HG03442 (cell line): Measurements from ENCODE around the gene CNNM3.
"Not testable (repeated sequence)": the region's sequence is repeated elsewhere in the genome, so short reads cannot be mapped to it uniquely, and the experiment has no call there.

Experiments
- ATAC-seq: cut with Tn5 transposase; IDR thresholded peaks from one replicate; pipeline ENCODE4 v1.9.1; 2021; ENCODE audit warnings: mild to moderate bottlenecking, moderate library complexity; ENCODE audit not compliant: unreplicated experiment

The CNNM3 gene

GRCh38 chr2:96816127-96816835 is at the start of gene CNNM3:
Gene CNNM3, plus strand, starts transcription at chr2:96816268. Its CDS starts 10 bp downstream, at chr2:96816278.
- ATAC-seq = peak; percentile 80

DNA sequence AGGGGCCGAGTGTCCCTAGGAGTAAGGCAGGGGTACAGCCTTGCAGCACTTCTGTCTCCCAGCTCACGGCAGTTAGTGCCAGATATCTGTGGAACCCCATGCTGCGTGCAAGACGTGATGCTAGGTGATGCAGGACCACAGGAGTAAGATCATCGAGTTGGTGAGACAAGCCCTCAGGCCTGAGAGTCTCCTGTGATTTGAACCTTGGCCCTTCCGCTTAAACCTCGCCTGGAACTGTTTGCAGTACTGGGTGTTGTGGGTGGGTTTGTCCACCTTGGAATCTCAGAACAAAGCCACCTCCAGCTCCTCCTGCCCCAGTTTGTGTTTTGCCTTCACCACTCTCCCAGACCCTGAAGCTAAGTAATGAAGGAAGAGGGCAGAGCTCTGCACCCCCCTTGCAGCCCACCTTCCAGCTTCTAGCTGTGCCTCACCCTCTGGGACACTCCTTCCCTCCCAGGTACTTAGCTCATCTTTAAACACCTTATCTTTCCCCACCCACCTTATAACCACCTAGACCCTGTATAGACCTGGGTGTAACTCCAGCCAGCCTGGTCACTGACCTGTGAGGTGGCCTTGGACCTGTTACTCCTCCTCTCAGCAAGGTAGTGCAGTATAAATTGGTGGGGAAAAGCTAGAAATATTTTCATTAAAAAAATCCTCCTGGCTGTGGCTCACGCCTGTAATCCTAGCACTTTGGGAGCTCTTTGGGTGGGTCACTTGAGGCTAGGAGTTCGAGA is 48.8 kb upstream of the CNNM3 start:
- ATAC-seq = no peak

DNA sequence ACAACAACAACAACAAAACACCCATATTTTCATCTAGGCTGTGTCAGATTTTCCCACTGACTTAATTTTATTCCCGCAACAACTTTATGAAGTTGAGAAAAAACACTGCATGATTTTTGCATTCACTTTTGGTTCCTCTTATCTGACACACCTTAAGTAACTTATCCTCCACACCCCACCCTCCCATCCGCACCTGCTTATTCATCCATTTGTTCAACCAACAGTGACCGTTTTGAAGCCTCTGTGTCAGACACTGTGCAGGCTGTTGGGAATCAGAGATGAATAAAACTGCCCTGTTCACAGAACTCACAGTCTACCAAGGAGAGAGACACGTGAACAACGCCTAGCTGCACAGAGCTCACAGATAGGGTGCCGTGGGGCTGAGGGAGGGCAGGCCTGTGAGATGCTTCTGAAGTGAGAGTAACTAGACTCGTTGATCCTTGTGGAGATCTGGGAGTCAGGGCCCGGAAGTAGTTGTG is 47.9 kb upstream of the CNNM3 start:
- peak; percentile 35 for ATAC-seq

GRCh38 chr2:96769814-96770213 is 46.3 kb upstream of the CNNM3 start:
- ATAC-seq = no peak

DNA sequence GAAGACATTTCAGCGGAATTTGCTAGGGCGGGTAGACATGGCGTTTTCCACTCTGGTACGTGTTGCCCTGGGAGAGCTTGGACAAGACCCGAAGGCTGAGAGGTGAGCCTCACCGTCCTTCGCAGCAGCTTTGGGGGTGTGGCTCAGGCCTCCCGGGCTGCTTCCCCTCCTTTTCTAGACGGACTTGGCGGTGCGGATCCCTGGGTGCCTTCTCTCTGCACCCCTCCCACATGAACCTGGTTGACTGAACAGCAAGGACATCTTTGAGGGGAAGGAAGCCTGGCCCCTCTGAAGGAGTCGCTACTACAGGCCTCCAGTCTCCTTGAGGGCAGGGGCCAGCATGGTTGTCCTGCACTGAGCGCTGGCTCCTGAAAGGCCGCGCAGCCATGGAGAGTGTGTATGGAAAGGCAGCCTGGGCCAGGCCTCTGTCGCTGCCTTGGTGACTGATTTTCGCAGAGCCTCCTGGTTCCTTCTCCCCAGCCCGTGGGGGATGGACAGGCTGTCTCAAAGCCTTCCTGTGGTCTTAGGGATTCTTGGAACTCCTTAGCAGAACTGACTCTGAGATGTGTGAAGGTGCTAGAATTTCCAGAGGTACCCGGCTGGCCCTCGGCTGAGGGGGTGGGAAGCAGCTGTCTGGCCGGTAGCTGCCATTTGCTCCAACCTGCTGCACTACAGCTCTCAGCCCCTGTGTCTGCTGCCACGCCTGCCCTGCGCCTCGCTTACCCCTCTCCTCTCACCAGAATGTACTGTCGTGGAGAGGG is 45.4 kb upstream of the CNNM3 start:
- no peak for ATAC-seq

GRCh38 chr2:96771796-96772618 is 44.1 kb upstream of the CNNM3 start:
- ATAC-seq = no peak

DNA sequence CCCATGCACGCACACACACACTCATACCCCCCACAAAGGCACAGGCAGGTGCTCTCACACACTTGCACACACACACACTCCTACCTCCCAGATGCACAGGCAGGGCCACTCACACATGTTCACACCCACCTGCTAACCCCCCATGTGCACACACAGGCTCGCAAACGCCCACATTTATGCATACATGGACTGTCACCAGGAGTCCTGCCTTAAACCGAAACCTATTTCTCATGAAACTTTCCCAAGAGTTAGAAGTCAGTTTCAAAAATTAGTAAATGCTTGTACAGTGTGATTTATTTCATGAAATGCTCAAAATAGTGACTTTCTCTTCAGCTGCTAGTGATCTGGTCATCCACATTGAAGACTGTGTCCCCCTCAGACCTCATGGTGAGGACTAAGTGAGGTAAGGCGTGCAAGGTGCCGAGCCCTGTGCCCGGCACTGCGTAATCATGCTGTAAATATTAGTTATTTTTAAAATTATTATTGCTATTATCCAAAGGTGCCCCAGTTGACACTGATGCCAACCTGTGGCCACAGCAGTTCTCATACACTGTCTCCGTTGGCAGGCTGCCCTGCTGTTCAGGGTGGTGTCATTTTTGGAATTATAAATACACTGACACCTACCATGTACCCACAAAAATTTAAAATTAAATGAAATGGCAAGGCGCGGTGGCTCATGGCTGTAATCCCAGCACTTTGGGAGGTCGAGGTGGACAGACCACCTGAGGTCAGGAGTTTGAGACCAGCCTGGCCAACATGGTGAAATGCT is 43.0 kb upstream of the CNNM3 start:
- ATAC-seq = no peak

- peak; percentile 44 for ATAC-seq
These were observed 42.1 kb upstream of the CNNM3 start for GRCh38 chr2:96773922-96774321.

DNA sequence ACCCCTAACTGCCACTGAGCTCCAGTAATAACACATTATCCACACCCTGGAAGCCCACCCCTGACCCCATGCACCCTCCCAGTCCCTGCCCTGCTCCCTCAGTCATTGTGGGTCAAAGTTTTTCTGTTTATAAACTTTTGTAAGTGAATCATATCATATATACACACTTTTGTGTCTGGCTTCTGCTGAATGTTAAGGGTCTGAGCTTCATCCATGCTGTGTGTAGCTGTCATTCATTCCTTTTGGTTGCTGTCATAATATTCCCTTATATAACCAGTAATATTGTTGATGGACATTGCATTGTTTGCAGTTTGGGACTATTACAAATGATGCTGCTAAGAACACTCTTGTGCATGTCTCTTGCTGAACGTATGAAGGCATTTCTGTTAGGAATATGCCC is 40.9 kb upstream of the CNNM3 start:
- ATAC-seq = no peak

DNA sequence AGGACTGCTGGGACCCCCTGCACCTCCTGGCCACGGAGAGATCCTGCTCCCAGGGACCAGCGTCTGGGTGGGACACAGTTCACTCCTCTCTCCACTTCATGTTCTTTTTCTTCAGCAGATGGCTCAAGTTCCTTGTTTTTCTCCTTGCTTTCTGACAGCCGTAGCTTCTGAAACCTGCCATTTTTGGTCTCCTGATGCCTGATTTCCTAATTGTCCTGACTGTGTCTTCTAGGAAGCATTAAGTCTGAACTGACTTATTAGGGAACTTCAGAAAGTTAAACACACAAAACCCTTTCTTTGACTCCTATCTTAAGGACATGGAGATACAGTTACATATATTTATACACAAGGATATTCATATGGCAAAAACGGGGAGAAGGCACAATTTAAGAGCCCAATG is 32.7 kb upstream of the CNNM3 start:
- no peak for ATAC-seq

- ATAC-seq = no peak
These were observed 28.7 kb upstream of the CNNM3 start for GRCh38 chr2:96787411-96787810.

DNA sequence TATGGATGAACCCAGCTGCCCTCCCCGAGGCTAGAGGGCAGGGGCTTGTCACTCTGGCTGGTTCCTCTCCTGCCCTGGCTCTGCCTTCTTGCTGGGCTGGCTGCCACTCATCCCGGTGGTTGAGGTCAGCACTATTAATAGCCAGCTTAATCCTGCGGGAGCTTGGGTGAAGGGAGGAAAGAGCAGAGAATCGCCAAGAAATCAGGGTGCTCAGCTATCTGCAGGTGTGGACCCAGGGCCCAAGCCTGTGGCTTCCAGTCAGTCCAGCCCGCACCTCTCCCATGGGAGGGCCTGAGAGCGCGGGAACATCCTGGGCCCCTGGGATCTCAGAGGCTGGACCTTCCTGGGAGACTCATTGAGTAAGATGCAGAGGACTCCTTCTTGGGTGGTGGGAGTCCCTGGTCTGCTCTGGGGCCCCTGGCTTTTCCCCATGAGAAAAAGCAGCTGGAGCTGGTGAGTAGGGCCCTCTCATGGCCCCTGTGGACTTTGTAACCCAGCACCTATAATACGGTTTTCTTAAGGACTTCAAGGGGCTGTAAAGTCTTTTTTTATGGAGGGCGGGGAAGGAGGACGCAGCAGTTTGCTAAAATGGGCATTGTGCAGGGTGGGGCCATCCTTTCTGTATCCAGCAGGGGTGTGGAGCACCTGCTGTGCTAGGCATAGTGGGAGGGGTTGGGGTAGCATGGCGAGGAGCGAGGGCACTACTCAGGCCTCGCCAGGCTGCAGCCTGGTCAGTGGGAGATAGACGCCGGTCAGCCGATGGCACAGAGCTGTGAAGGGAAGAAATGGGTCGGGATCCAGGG is 27.4 kb upstream of the CNNM3 start:
- ATAC-seq = no peak

GRCh38 chr2:96789245-96789617 is 26.8 kb upstream of the CNNM3 start:
- ATAC-seq = no peak

GRCh38 chr2:96792772-96793749 is 23.0 kb upstream of the CNNM3 start:
- ATAC-seq = no peak

DNA sequence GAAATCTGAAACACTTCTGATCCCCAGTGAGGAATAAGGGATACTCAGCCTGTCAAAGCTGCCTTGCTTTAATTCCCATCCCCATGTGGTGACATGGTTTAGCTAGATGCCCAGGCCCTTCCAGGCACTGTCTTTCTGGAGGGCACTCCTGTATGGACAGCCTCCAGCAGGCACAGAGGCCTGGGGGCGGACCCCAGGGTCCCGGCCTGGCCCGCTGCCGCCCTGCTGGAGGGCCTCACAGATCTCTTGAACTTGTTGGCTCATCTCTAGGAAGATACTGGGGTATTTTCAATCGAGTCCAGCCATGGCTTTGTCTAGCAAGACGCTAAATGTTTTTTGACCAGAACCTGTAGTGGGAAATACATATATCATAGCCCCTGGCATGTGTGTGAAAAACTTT is 21.0 kb upstream of the CNNM3 start:
- no peak for ATAC-seq

GRCh38 chr2:96796497-96796896 is 19.6 kb upstream of the CNNM3 start:
- ATAC-seq = not testable (repeated sequence)

DNA sequence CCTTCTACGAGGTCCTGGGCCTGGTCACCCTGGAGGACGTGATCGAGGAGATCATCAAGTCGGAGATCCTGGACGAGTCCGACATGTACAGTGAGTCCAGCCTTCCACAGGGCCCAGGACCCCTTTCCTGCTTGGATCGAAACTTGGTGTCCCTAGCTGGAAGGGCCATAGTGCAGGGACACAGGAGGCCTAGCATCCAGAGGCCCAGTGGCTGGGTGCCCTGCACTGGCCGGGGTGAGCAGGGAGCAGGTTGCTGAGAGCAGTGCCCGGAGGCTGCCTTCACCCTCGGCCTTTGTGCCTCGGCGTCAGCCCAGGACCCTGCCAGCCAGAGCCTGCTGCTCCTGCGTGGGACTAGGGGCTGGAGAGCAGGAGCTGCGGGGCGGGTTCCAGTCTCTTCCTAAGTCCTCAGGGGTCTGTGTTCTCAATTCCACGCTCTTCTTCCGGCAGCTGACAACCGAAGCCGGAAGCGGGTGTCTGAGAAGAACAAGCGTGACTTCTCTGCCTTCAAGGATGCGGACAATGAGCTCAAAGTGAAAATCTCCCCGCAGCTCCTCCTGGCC is 18.9 kb upstream of the CNNM3 start:
- no peak for ATAC-seq
